Caco-2 (cell line): ENCODE measurements around the gene CACNA1B. TPM values are rescaled to one million over a fixed set of nuclear protein-coding genes. Genes with fewer than 3 reads are reported as not detected.

Experiments used
- BruUV-seq: library from RNA; stranded (reverse); fragments of 400-500 nt; replicated peaks from 2 replicates; lab custom pipeline; 2021; lab: Mats Ljungman, UMichigan
- CTCF ChIA-PET: fragments of 300-600 bp; sonication (Branson Sonifier 250); formaldehyde crosslinking; loops from one replicate; lab custom pipeline; 2022; ENCODE audit warnings: antibody characterized with exemption; lab: Charles Lee
- POLR2A ChIA-PET: fragments of 300-600 bp; sonication (Branson Sonifier 250); formaldehyde crosslinking; loops from one replicate; lab custom pipeline; 2022; ENCODE audit warnings: antibody characterized with exemption; lab: Charles Lee
- DNase-seq, 2 experiments: peaks; one replicate each; pipeline versions ENCODE4 v3.0.0 to v3.0.0-alpha.2; 2020 to 2022
- H3K27me3 ChIP-seq: replicated peaks from 2 replicates; pipeline ENCODE4 v1.6.0; 2011; ENCODE audit warnings: low read length; ENCODE audit not compliant: control insufficient read depth, insufficient read depth
- H3K36me3 ChIP-seq: 2 replicates; pipeline ENCODE4 v1.5.1; 2011; ENCODE audit warnings: low read length; ENCODE audit not compliant: control insufficient read depth, insufficient read depth
- H3K4me1 ChIP-seq: fragments of 250-450 bp; sonication (Bioruptor Pico); 2 replicates; pipeline ENCODE4 v1.5.1; 2020; ENCODE audit warnings: mild to moderate bottlenecking
- H3K4me3 ChIP-seq: 2 replicates; pipeline ENCODE4 v1.5.1; 2011; ENCODE audit warnings: low read depth, mild to moderate bottlenecking, control low read depth, low read length
- H3K9me3 ChIP-seq: fragments of 250-450 bp; sonication (Bioruptor Pico); 2 replicates; pipeline ENCODE4 v1.5.1; 2020; ENCODE audit warnings: mild to moderate bottlenecking, moderate library complexity
- H3K27ac Mint-ChIP-seq: one replicate; pipeline ENCODE4 v1.8.0; 2022; ENCODE audit warnings: mixed read lengths; ENCODE audit not compliant: unreplicated experiment
- H3K27me3 Mint-ChIP-seq: one replicate; pipeline ENCODE4 v1.8.0; 2022; ENCODE audit warnings: mixed read lengths; ENCODE audit not compliant: insufficient read depth, unreplicated experiment
- H3K36me3 Mint-ChIP-seq: one replicate; pipeline ENCODE4 v1.8.0; 2022; ENCODE audit warnings: mild to moderate bottlenecking, mixed read lengths; ENCODE audit not compliant: insufficient read depth, unreplicated experiment
- H3K4me1 Mint-ChIP-seq: one replicate; pipeline ENCODE4 v1.8.0; 2022; ENCODE audit warnings: low read depth, mixed read lengths; ENCODE audit not compliant: unreplicated experiment
- H3K4me3 Mint-ChIP-seq: one replicate; pipeline ENCODE4 v1.8.0; 2022; ENCODE audit warnings: mild to moderate bottlenecking, moderate library complexity, mixed read lengths; ENCODE audit not compliant: unreplicated experiment
- H3K9me3 Mint-ChIP-seq: one replicate; pipeline ENCODE4 v1.8.0; 2022; ENCODE audit warnings: mixed read lengths; ENCODE audit not compliant: unreplicated experiment
- intact Hi-C: fragments of 100-400 bp; cut with micrococcal nuclease; formaldehyde crosslinking; loops from one replicate; pipeline ENCODE4 v1.10.0; 2022; ENCODE audit not compliant: unreplicated experiment
- total RNA-seq: library from RNA; stranded (reverse); gene quantifications from 2 replicates; pipeline ENCODE4 v1.2.3, GENCODE V29; 2022
- TF ChIP-seq, protein P1 (sequence below), 2 experiments: fragments of 200-600 bp in 1 of 2; IDR thresholded peaks; 1 replicate in 1 of 2; 2 replicates in 1 of 2; pipeline versions ENCODE4 v1.5.1 to v1.8.0; 2011 to 2022; ENCODE audit warnings: antibody characterized with exemption in 1 of 2, control low read depth in 1 of 2, inconsistent platforms in 1 of 2, low read depth in 1 of 2, low read length in 1 of 2, mild to moderate bottlenecking in 1 of 2, moderate library complexity in 1 of 2; ENCODE audit not compliant: insufficient read depth in 1 of 2, severe bottlenecking in 1 of 2, unreplicated experiment in 1 of 2

The CACNA1B gene
- total RNA-seq, 1 experiment from 2014 or later: 0.11 TPM

DNA sequence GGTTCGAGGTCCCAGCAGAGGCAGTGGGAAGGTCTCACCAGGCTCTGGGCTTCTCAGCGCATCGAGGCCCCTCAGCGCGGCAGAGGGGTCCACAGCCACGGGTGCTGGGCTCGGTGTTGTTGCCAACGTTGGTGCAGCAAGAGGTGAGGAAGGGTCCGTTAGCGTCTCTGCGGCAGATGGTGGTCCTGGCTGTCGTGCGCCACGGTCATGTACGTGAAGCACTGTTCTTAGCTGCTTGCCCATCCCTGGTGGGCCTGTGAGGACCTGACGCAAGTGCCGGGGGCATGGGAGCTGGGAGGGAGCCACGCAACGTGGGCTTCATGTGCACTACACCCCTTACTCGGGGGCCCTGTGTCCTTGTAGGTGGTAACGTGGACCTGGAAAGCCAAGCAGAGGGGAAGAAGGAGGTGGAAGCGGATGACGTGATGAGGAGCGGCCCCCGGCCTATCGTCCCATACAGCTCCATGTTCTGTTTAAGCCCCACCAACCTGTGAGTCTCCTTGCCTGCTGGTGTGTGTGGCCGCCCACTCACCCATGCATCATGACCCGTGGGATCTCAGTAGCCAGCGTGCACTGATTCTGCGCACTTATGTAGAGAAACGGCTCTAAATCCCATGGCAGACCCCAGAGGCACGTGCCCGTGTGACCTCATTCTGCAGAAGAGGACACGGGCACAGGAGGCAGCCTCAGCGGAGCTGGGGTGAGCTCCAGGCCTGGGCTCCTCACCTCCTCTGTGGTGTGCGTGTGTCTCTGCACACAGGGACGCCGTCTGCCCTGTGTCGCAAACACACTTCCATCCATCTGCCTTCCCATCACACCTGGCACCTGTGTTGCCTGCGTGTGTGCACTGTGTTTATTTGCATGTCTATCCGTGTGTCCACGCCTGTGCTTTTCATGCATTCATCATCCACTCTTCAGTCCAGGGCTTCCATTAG, 166.1 kb downstream of the CACNA1B start:
- no peaks in the 10 kb centered on the region for H3K36me3 Mint-ChIP-seq
- H3K27ac Mint-ChIP-seq: no peak overlapping the region
- no peaks in the 10 kb centered on the region for H3K4me1 Mint-ChIP-seq
- no peaks in the 10 kb centered on the region for H3K36me3 ChIP-seq
- H3K4me1 ChIP-seq: no peaks in the 10 kb centered on the region
- no peaks in the 10 kb centered on the region for H3K9me3 Mint-ChIP-seq
- TF ChIP-seq, protein P1, sequence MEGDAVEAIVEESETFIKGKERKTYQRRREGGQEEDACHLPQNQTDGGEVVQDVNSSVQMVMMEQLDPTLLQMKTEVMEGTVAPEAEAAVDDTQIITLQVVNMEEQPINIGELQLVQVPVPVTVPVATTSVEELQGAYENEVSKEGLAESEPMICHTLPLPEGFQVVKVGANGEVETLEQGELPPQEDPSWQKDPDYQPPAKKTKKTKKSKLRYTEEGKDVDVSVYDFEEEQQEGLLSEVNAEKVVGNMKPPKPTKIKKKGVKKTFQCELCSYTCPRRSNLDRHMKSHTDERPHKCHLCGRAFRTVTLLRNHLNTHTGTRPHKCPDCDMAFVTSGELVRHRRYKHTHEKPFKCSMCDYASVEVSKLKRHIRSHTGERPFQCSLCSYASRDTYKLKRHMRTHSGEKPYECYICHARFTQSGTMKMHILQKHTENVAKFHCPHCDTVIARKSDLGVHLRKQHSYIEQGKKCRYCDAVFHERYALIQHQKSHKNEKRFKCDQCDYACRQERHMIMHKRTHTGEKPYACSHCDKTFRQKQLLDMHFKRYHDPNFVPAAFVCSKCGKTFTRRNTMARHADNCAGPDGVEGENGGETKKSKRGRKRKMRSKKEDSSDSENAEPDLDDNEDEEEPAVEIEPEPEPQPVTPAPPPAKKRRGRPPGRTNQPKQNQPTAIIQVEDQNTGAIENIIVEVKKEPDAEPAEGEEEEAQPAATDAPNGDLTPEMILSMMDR (IDR thresholded peaks at IDR 0.05; ENCODE audit: insufficient read depth in 1 of 2, low read depth in 1 of 2, low read length in 1 of 2, severe bottlenecking in 1 of 2, unreplicated experiment in 1 of 2): no peak
- H3K4me3 ChIP-seq: no peak overlapping the region
- no peaks in the 10 kb centered on the region; the same call in 1 of the 2 replicates for H3K27me3 ChIP-seq
- ChIA-PET CTCF (no interaction called here), POLR2A (no interaction called here)
- BruUV-seq: no TSS peak
- DNase-seq: no peak
- peaks cover 18% of the 10 kb centered on the region for H3K27me3 Mint-ChIP-seq
- no peak overlapping the region for H3K4me3 Mint-ChIP-seq
- intact Hi-C loops: no loop called here
- no peaks in the 10 kb centered on the region for H3K9me3 ChIP-seq

DNA sequence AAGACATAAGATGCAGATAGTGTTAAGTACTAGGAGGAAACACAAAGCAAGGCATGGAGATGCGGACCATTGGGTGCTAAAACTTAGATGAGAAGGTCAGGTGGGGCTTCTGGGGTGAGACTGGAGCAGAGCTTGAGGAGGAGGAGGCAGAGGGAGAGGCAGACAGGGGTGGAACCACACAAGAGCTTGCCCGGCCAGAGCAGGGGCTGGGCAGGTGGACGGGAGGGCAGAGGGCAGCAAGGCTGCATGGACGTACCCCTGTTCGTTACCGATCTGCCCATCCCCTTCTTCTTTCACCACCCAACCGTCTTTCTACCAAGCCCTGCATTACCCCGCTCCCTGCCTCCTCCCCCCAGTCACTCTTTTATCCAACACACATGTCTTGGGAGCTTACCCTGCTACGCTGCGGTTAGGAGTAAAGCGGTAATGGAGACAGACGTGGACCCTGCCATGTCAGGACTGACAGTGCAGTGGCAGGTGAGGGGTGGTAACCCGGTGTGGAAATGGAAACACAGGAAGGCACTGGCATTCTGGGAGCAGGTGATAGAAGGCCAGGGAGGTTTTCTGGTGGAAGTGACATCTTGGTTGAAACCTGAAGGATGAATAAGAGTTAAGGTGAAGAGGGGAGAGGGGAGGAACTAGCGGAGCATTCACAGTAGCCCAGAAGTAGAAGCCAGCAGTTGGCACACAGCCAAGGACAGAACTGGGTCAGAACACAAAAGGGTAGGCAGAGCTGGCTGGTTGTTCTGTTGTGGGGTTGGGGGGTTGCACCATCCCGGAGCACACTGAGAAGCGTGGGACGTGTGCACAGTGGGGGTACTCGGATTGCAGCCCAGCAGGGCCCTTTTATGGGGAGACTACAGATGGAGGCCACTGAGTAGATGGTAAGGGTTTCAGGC, 167.2 kb downstream of the CACNA1B start:
- Mint-ChIP-seq H3K9me3 (no peaks in the 10 kb centered on the region), H3K4me3 (no peak overlapping the region), H3K4me1 (no peaks in the 10 kb centered on the region), H3K36me3 (no peaks in the 10 kb centered on the region), H3K27ac (no peak overlapping the region), H3K27me3 (peaks cover 18% of the 10 kb centered on the region)
- no TSS peak for BruUV-seq
- ChIA-PET CTCF (no interaction called here), POLR2A (no interaction called here)
- TF ChIP-seq, protein P1 (IDR thresholded peaks at IDR 0.05; ENCODE audit: insufficient read depth in 1 of 2, low read depth in 1 of 2, low read length in 1 of 2, severe bottlenecking in 1 of 2, unreplicated experiment in 1 of 2): no peak
- no peaks in the 10 kb centered on the region for H3K9me3 ChIP-seq
- no peaks in the 10 kb centered on the region for H3K36me3 ChIP-seq
- DNase-seq: no peak
- H3K4me1 ChIP-seq: no peaks in the 10 kb centered on the region
- no peaks in the 10 kb centered on the region; the same call in 1 of the 2 replicates for H3K27me3 ChIP-seq
- no peak overlapping the region for H3K4me3 ChIP-seq
- intact Hi-C loops: no loop called here
